ENCODE data around the gene SPRR2B.

GRCh38 chr1:153035211-153035610, 36.2 kb downstream of the SPRR2B start:
- TF ChIP-seq, protein P1, sequence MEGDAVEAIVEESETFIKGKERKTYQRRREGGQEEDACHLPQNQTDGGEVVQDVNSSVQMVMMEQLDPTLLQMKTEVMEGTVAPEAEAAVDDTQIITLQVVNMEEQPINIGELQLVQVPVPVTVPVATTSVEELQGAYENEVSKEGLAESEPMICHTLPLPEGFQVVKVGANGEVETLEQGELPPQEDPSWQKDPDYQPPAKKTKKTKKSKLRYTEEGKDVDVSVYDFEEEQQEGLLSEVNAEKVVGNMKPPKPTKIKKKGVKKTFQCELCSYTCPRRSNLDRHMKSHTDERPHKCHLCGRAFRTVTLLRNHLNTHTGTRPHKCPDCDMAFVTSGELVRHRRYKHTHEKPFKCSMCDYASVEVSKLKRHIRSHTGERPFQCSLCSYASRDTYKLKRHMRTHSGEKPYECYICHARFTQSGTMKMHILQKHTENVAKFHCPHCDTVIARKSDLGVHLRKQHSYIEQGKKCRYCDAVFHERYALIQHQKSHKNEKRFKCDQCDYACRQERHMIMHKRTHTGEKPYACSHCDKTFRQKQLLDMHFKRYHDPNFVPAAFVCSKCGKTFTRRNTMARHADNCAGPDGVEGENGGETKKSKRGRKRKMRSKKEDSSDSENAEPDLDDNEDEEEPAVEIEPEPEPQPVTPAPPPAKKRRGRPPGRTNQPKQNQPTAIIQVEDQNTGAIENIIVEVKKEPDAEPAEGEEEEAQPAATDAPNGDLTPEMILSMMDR (conservative IDR thresholded peaks at IDR 0.05) = no peak
- no peak for TF ChIP-seq EZH2 (IDR thresholded peaks at IDR 0.05; ENCODE audit: low read depth)

All from PC-9 (cell line).